CD4-positive, alpha-beta T cell treated with Interleukin-15 for 4 hours (primary cell): ENCODE results near the gene AZIN2.
"Not testable (repeated sequence)": the region's sequence is repeated elsewhere in the genome, so short reads cannot be mapped to it uniquely, and the experiment has no call there.

Experiments
- DNase-seq: peaks from one replicate; pipeline ENCODE4 v3.0.0-alpha.2; 2020; ENCODE audit warnings: low spot score

AZIN2 gene

GRCh38 chr1:33080885-33081553, at the start of gene AZIN2:
Gene AZIN2, plus strand, starts transcription at chr1:33081153. Its CDS starts 1,097 bp downstream, at chr1:33082250.
- peak; percentile 96 for DNase-seq

- DNase-seq: no peak
Observed at GRCh38 chr1:33031506-33031905, 49.4 kb upstream of the AZIN2 start.

GRCh38 chr1:33032126-33032869, 48.7 kb upstream of the AZIN2 start:
- DNase-seq: no peak

GRCh38 chr1:33036051-33036525, 44.9 kb upstream of the AZIN2 start:
- no peak for DNase-seq

- peak; percentile 95 for DNase-seq
Observed at GRCh38 chr1:33036526-33037503, 44.1 kb upstream of the AZIN2 start, which contains the start of gene AK2. Gene AK2, minus strand, starts transcription at chr1:33036883. Its CDS starts 55 bp downstream, at chr1:33036828.

- DNase-seq: no peak
Observed at GRCh38 chr1:33039840-33040239, 41.1 kb upstream of the AZIN2 start.

- DNase-seq: no peak
Observed at GRCh38 chr1:33041026-33041425, 39.9 kb upstream of the AZIN2 start.

GRCh38 chr1:33042831-33043230, 38.1 kb upstream of the AZIN2 start:
- no peak for DNase-seq

GRCh38 chr1:33043267-33044092, 37.5 kb upstream of the AZIN2 start:
- no peak for DNase-seq

GRCh38 chr1:33045246-33045645, 35.7 kb upstream of the AZIN2 start:
- DNase-seq: no peak

- peak; percentile 30 for DNase-seq
Observed at GRCh38 chr1:33045814-33046213, 35.1 kb upstream of the AZIN2 start.

- DNase-seq: not testable (repeated sequence)
Observed at GRCh38 chr1:33046234-33046633, 34.7 kb upstream of the AZIN2 start.

- DNase-seq: no peak
Observed at GRCh38 chr1:33047290-33047689, 33.7 kb upstream of the AZIN2 start.

GRCh38 chr1:33047839-33048305, 33.1 kb upstream of the AZIN2 start:
- DNase-seq: no peak

- no peak for DNase-seq
Observed at GRCh38 chr1:33048426-33048825, 32.5 kb upstream of the AZIN2 start.

GRCh38 chr1:33049371-33049770, 31.6 kb upstream of the AZIN2 start:
- DNase-seq: no peak

GRCh38 chr1:33050221-33051076, 30.5 kb upstream of the AZIN2 start:
- no peak for DNase-seq

- peak; percentile 46 for DNase-seq
Observed at GRCh38 chr1:33055210-33056008, 25.5 kb upstream of the AZIN2 start.

- no peak for DNase-seq
Observed at GRCh38 chr1:33056426-33056825, 24.5 kb upstream of the AZIN2 start.
